HCT116 (cell line): Measurements from ENCODE around the gene CNTNAP2. TPM values are rescaled to one million over a fixed set of nuclear protein-coding genes. Genes with fewer than 3 reads are reported as not detected.

Experiments used
- ATAC-seq: fragments of 200-7000 bp; cut with Tn5 transposase; 2 replicates; pipeline ENCODE4 v1.9.1; 2020; ENCODE audit warnings: mild to moderate bottlenecking, moderate library complexity
- BruUV-seq: library from RNA; stranded (reverse); fragments of 400-500 nt; replicated peaks from 2 replicates; lab custom pipeline; 2021; lab: Mats Ljungman, UMichigan
- CTCF ChIA-PET: fragments of 300-600 bp; sonication (Branson Sonifier 250); formaldehyde crosslinking; loops from one replicate; lab custom pipeline; 2021; ENCODE audit warnings: antibody characterized with exemption; lab: Charles Lee
- POLR2A ChIA-PET: fragments of 300-600, 350-600 bp; sonication (Branson Sonifier 250); formaldehyde crosslinking; loops from one replicate; lab custom pipeline; 2021; ENCODE audit warnings: antibody characterized with exemption; lab: Charles Lee
- RAD21 ChIA-PET, 2 experiments: fragments of 300-600 bp; sonication (Branson Sonifier 250); formaldehyde crosslinking; loops; one replicate each; lab custom pipeline; 2023; ENCODE audit warnings: low total read pairs in 2 of 2; ENCODE audit not compliant: uncharacterized antibody in 2 of 2, unreplicated experiment in 2 of 2, low non-redundant PET in 1 of 2; lab: Charles Lee
- DNase-seq: peaks from one replicate; pipeline ENCODE4 v3.0.0-alpha.2; 2010; ENCODE audit warnings: low read depth, low spot score
- H2AFZ ChIP-seq: fragments of 200-600 bp; shearing (Covaris generic), sonication (generic); 2 replicates; pipeline ENCODE4 v1.6.1; 2017; ENCODE audit warnings: low read depth, mixed run types, mixed read lengths, antibody characterized with exemption, low read length; ENCODE audit not compliant: poor library complexity, severe bottlenecking
- H3K27ac ChIP-seq: 2 replicates; pipeline ENCODE4 v1.5.1; 2012; ENCODE audit warnings: low read depth, low read length
- H3K27me3 ChIP-seq: fragments of 200-600 bp; sonication (generic); 2 replicates; pipeline ENCODE4 v1.6.1; 2016; ENCODE audit warnings: mixed run types, low read length, mixed read lengths; ENCODE audit not compliant: insufficient read depth
- H3K36me3 ChIP-seq, 2 experiments: fragments of 200-500 bp in 1 of 2; fragments of 200-600 bp in 1 of 2; sonication (Bioruptor generic) in 1 of 2; sonication (generic) in 1 of 2; 2 replicates each; pipeline versions ENCODE4 v1.5.1 to v1.6.1; 2014 to 2016; ENCODE audit warnings: low read length in 2 of 2, inconsistent platforms in 1 of 2, mixed read lengths in 1 of 2, mixed run types in 1 of 2; ENCODE audit not compliant: insufficient read depth in 2 of 2, control insufficient read depth in 1 of 2
- H3K4me1 ChIP-seq, 2 experiments: fragments of 200-600 bp in 1 of 2; sonication (generic) in 1 of 2; 2 replicates each; pipeline versions ENCODE4 v1.5.1 to v1.6.1; 2012 to 2017; ENCODE audit warnings: low read length in 2 of 2, inconsistent platforms in 1 of 2, mild to moderate bottlenecking in 1 of 2, mixed read lengths in 1 of 2, mixed run types in 1 of 2, moderate library complexity in 1 of 2; ENCODE audit not compliant: insufficient read depth in 2 of 2, control insufficient read depth in 1 of 2
- H3K4me2 ChIP-seq: fragments of 200-600 bp; sonication (generic); 2 replicates; pipeline ENCODE4 v1.6.1; 2017; ENCODE audit warnings: mixed run types, low read length, mixed read lengths
- H3K4me3 ChIP-seq, 2 experiments: fragments of 200-600 bp in 1 of 2; sonication (generic) in 1 of 2; replicated peaks in 1 of 2; 2 replicates each; pipeline ENCODE4 v1.5.1; 2011 to 2016; ENCODE audit warnings: low read length in 2 of 2, control low read depth in 1 of 2, low read depth in 1 of 2, mild to moderate bottlenecking in 1 of 2, mixed read lengths in 1 of 2, mixed run types in 1 of 2
- H3K79me2 ChIP-seq: fragments of 200-600 bp; sonication (generic); 2 replicates; pipeline ENCODE4 v1.6.1; 2017; ENCODE audit warnings: mild to moderate bottlenecking, mixed run types, low read length, moderate library complexity, mixed read lengths; ENCODE audit not compliant: insufficient read depth
- H3K9ac ChIP-seq: fragments of 200-600 bp; sonication (generic); 2 replicates; pipeline ENCODE4 v1.6.1; 2016; ENCODE audit warnings: low read length, mixed read lengths
- H3K9me2 ChIP-seq: fragments of 200-600 bp; sonication (generic), shearing (Covaris generic); 2 replicates; pipeline ENCODE4 v1.6.1; 2017; ENCODE audit warnings: mixed run types, mild to moderate bottlenecking, moderate library complexity; ENCODE audit not compliant: insufficient read depth
- H3K9me3 ChIP-seq, 2 experiments: fragments of 200-500 bp in 1 of 2; fragments of 200-600 bp in 1 of 2; sonication (Bioruptor generic) in 1 of 2; sonication (generic) in 1 of 2; 2 replicates each; pipeline ENCODE4 v1.6.1; 2014 to 2017; ENCODE audit warnings: low read length in 2 of 2, mixed read lengths in 2 of 2, inconsistent platforms in 1 of 2, low read depth in 1 of 2, mild to moderate bottlenecking in 1 of 2, mixed run types in 1 of 2, moderate library complexity in 1 of 2; ENCODE audit not compliant: control insufficient read depth in 1 of 2, insufficient read depth in 1 of 2
- H4K20me1 ChIP-seq: fragments of 200-600 bp; sonication (generic), shearing (Covaris generic); 2 replicates; pipeline ENCODE4 v1.6.1; 2017; ENCODE audit warnings: mixed run types, mild to moderate bottlenecking, moderate library complexity; ENCODE audit not compliant: insufficient read depth
- ATF3 ChIP-seq: IDR thresholded peaks from 2 replicates; pipeline ENCODE4 v1.6.1; 2012
- EZH2 ChIP-seq: fragments of 200-600 bp; sonication (generic); IDR thresholded peaks from 2 replicates; pipeline ENCODE4 v1.6.1; 2017; ENCODE audit warnings: antibody characterized with exemption, mixed run types
- FOSL1 ChIP-seq: IDR thresholded peaks from 2 replicates; pipeline ENCODE4 v1.6.1; 2012; ENCODE audit warnings: low read depth
- JUND ChIP-seq: IDR thresholded peaks from 2 replicates; pipeline ENCODE4 v1.6.1; 2012
- MAX ChIP-seq: IDR thresholded peaks from 2 replicates; pipeline ENCODE4 v1.6.1; 2012
- RAD21 ChIP-seq: IDR thresholded peaks from 2 replicates; pipeline ENCODE4 v1.6.1; 2012; ENCODE audit warnings: low read depth, mild to moderate bottlenecking
- SP1 ChIP-seq: IDR thresholded peaks from 2 replicates; pipeline ENCODE4 v1.6.1; 2012; ENCODE audit warnings: low read depth
- SRF ChIP-seq: IDR thresholded peaks from 2 replicates; pipeline ENCODE4 v1.6.1; 2012; ENCODE audit warnings: low read depth
- intact Hi-C: fragments of 100-400 bp; cut with micrococcal nuclease; formaldehyde crosslinking; loops from 2 replicates; pipeline ENCODE4 v1.10.0; 2022
- total RNA-seq: library from RNA; stranded (reverse); gene quantifications from one replicate; pipeline ENCODE4 v1.2.1, GENCODE V29; 2021; ENCODE audit not compliant: unreplicated experiment
- TF ChIP-seq, protein P1 (sequence below): IDR thresholded peaks from 2 replicates; pipeline ENCODE4 v1.6.1; 2011; ENCODE audit warnings: mild to moderate bottlenecking, low read length, moderate library complexity; ENCODE audit not compliant: insufficient replicate concordance; ENCODE audit errors: extremely low read depth
- TF ChIP-seq, protein P2 (sequence below), 3 experiments: fragments of 200-600 bp in 1 of 3; sonication (generic) in 1 of 3; IDR thresholded peaks in 2 of 3; conservative IDR thresholded peaks in 1 of 3; 2 replicates each; pipeline ENCODE4 v1.5.1; 2012 to 2017; ENCODE audit warnings: low read depth in 2 of 3, low read length in 2 of 3, antibody characterized with exemption in 1 of 3, borderline replicate concordance in 1 of 3, control low read depth in 1 of 3, mild to moderate bottlenecking in 1 of 3, mixed read lengths in 1 of 3, mixed run types in 1 of 3, moderate library complexity in 1 of 3; ENCODE audit not compliant: insufficient read depth in 1 of 3

Gene CNTNAP2
- total RNA-seq, 1 experiment from 2014 or later, result 0.37 TPM

- no TSS peak for BruUV-seq
- ChIA-PET CTCF (interaction anchor here (0.8 to 1.1 kb wide), 2 partner anchors 653 to 710 kb away, joined by 4 to 5 read pairs; no protein-coding TSS in a partner anchor), POLR2A (no interaction called here), RAD21 (no interaction called here)
- no peaks in the 10 kb centered on the region for H3K27me3 ChIP-seq
- H3K9me3 ChIP-seq, result peaks cover 3 to 19% of the 10 kb centered on the region in 2 experiments; a peak in 2 of 4 replicates
- TF ChIP-seq MAX, result no peak
- no peak for TF ChIP-seq ATF3
- TF ChIP-seq, protein P1, sequence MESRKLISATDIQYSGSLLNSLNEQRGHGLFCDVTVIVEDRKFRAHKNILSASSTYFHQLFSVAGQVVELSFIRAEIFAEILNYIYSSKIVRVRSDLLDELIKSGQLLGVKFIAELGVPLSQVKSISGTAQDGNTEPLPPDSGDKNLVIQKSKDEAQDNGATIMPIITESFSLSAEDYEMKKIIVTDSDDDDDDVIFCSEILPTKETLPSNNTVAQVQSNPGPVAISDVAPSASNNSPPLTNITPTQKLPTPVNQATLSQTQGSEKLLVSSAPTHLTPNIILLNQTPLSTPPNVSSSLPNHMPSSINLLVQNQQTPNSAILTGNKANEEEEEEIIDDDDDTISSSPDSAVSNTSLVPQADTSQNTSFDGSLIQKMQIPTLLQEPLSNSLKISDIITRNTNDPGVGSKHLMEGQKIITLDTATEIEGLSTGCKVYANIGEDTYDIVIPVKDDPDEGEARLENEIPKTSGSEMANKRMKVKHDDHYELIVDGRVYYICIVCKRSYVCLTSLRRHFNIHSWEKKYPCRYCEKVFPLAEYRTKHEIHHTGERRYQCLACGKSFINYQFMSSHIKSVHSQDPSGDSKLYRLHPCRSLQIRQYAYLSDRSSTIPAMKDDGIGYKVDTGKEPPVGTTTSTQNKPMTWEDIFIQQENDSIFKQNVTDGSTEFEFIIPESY, result no peak
- TF ChIP-seq EZH2, result no peak
- TF ChIP-seq RAD21, result no peak
- no peak for TF ChIP-seq JUND
- TF ChIP-seq, protein P2, sequence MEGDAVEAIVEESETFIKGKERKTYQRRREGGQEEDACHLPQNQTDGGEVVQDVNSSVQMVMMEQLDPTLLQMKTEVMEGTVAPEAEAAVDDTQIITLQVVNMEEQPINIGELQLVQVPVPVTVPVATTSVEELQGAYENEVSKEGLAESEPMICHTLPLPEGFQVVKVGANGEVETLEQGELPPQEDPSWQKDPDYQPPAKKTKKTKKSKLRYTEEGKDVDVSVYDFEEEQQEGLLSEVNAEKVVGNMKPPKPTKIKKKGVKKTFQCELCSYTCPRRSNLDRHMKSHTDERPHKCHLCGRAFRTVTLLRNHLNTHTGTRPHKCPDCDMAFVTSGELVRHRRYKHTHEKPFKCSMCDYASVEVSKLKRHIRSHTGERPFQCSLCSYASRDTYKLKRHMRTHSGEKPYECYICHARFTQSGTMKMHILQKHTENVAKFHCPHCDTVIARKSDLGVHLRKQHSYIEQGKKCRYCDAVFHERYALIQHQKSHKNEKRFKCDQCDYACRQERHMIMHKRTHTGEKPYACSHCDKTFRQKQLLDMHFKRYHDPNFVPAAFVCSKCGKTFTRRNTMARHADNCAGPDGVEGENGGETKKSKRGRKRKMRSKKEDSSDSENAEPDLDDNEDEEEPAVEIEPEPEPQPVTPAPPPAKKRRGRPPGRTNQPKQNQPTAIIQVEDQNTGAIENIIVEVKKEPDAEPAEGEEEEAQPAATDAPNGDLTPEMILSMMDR (IDR thresholded peaks at IDR 0.05 in 2 of 3, conservative IDR thresholded peaks at IDR 0.05 in 1 of 3; ENCODE audit: borderline replicate concordance in 1 of 3, insufficient read depth in 1 of 3, low read depth in 2 of 3, low read length in 2 of 3), result no peak
- TF ChIP-seq FOSL1, result no peak
- TF ChIP-seq SP1, result no peak
- no peak for TF ChIP-seq SRF
- H3K4me3 ChIP-seq, result no peak overlapping the region
- H3K79me2 ChIP-seq, result no peaks in the 10 kb centered on the region
- H3K36me3 ChIP-seq, result no peaks in the 10 kb centered on the region
- no peaks in the 10 kb centered on the region for H3K9me2 ChIP-seq
- H3K9ac ChIP-seq, result no peak overlapping the region
- H3K4me2 ChIP-seq, result no peak overlapping the region
- ATAC-seq (no peak), DNase-seq (no peak)
- no peaks in the 10 kb centered on the region for H4K20me1 ChIP-seq
- H2AFZ ChIP-seq, result no peak overlapping the region
- H3K4me1 ChIP-seq, result no peaks in the 10 kb centered on the region
- intact Hi-C loops, result no loop called here
- no peak overlapping the region for H3K27ac ChIP-seq
These were observed 1316.0 kb downstream of the CNTNAP2 start for GRCh38 chr7:147432576-147432975.
